GM18511 (cell line): ENCODE measurements around the gene DDX31.
"Not testable (repeated sequence)": the region's sequence is repeated elsewhere in the genome, so short reads cannot be mapped to it uniquely, and the experiment has no call there.

Source experiments
- ATAC-seq: cut with Tn5 transposase; IDR thresholded peaks from one replicate; pipeline ENCODE4 v1.9.1; 2021; ENCODE audit warnings: mild to moderate bottlenecking, moderate library complexity; ENCODE audit not compliant: unreplicated experiment

DDX31 gene

DNA sequence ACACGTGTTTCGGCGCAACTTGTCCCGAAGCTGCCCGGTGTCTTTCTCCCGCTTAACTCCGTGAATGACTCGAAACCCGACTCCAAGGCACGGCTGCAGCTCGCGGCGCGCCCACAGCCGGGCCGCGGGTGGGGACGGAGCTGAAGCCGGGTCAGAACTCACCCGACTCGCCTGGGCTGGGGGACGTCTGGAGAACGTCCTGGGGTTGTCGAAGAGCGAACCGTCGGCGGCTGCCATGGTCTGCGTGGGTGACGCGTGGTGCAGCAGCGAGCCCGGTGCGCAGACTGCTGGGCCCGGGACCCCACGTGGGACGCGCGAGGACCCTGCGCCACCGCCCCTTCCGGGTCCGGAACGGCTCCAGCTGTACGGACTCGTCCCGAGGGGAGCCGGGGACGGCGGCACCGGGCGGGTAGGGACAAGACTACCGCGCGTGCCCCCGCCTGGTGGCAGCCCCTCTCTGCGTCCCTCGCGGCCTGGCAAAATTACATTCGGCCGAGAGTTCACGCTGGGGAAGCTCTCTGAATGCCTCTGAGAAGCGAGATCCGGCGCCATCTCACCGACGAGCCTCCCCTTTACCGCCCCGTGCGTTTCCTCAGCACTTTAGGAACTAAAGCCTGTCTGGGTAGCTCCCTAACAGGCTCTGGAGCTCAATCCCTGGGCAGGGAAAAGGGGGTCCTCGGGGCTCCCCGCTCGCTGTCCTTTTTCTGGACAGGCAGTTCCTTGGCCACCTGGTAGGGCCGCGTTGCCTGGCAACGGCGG is at the start of gene DDX31:
Gene DDX31 (minus strand): TSS at position 286 of the 759 bp plus-strand sequence. CDS start 49 bp downstream, at position 237.
- ATAC-seq: peak; percentile 79

- ATAC-seq: not testable (repeated sequence)
Observed at GRCh38 chr9:132718381-132718928, 48.7 kb upstream of the DDX31 start.

DNA sequence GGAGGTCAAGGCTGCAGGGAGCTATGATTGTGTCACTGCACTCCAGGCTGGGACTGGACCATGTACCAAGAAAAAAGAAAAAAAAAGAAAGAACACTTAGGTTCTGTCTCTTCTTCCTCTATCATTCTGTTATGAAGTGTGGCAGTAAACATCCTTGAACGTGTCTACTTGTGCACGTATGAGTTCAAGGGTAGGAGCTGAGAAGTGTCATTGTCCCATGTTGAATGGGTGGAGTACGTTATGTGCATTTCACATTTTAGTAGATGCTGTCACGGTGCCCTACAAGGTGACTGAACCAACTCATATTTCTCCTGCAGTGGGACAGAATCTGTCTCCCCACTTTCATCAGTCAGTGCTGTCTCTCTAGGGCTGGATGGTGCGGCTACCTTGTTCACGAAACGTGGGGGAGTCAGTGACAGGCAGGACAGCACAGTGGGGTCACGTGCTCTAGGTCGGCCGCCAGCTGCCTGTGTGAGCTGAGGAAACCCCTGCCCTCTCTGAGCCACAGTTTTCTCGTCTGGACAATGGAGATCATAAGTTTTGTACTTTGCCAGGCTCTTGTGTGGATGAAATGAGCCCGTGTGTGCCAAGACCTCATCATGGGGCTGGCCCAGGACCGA is 47.7 kb upstream of the DDX31 start:
- no peak for ATAC-seq

DNA sequence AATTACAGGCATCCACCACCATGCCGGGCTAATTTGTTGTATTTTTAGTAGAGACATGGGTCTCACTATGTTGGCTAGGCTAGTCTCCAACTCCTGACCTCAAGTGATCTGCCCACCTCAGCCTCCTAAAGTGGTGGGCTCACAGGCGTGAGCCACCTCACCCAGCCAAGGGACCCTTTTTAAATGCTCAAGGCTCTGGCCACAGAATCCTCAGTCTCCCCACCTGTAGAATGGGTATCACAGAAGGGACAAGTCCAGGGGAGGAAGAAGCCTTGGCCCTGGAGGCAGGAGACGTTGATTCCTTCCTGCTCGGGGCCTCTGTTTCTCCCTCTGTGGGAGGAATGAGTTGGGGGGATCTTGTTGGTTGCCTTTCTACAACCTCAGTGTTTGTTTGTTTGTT is 46.2 kb upstream of the DDX31 start:
- no peak for ATAC-seq

DNA sequence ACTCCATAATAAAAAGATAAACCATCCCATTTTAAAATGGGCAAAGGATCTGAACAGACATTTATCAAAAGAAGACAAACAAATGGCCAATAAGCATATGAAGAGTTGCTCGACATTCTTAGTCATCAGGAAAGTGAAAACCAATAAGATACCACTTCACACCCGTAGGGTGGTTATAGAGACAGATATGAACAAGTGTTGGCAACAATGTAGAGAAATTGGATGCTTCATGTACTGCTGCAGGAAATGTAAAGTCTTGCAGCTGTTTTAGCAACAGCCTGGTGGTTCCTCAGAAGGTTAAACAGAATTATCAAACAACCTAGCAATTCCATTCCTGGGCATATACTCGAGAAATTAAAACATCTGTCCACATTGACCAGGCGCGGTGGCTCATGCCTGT is 43.0 kb upstream of the DDX31 start:
- ATAC-seq: no peak

GRCh38 chr9:132711846-132712245 is 42.1 kb upstream of the DDX31 start:
- ATAC-seq: no peak

DNA sequence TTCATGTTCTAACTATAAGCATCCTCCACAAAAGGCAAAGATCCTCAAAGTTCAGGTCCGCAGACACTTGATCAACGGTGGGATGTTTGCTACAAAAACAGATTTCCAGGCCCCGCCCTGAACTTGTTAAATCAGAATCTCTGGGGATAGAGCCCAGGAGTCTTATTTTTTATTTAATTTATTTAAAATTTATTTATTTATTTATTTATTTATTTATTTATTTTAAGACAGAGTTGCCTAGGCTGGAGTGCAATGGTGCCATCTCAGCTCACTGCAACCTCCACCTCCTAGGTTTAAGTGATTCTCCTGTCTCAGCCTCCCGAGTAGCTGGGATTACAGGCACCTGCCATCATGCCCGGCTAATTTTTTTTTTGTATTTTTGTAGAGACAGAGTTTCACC is 41.4 kb upstream of the DDX31 start:
- not testable (repeated sequence) for ATAC-seq

- no peak for ATAC-seq
Observed at GRCh38 chr9:132710333-132710732, 40.5 kb upstream of the DDX31 start.

GRCh38 chr9:132708769-132709430 is 39.1 kb upstream of the DDX31 start:
- no peak for ATAC-seq

- ATAC-seq: no peak
Observed at GRCh38 chr9:132708239-132708638, 38.5 kb upstream of the DDX31 start.

DNA sequence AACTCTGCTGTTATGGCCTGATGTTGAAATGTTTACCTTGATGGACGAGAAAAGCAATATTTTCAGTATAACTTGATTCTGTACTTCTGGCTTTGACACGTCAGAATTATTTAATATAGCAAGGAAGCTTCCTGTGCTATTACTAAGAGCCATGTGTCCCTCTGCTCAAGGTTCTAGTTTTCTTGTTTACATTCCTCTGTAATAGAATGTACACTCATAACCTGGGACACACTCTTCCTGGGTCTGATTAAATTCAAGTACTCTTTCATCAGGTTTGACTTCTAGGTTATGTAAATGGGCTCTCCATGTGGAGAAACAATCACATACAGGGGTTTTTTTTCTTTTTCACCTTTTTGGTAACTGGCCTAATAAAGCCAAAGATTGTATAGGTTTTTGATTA is 33.6 kb upstream of the DDX31 start:
- no peak for ATAC-seq

GRCh38 chr9:132702254-132702653 is 32.5 kb upstream of the DDX31 start:
- ATAC-seq: no peak

DNA sequence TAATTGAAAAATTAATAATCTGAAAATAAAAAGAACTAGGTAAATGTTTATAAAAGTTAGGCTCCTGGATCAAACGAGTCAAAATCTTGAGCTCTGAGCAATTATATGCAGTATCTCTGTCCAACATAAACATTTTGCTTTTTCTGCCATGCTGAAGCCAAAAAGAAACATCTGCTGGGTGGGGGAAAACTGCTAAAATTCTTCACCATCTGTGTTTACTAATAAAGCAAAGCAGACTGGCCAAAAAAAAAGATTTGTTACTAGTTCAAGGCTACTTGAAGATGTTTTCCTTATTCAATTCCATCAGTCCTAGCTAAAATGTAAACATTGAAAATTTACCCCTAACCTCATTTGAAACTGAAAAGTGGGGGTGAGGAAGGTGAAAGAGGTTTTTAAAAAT is 30.2 kb upstream of the DDX31 start:
- ATAC-seq: no peak

DNA sequence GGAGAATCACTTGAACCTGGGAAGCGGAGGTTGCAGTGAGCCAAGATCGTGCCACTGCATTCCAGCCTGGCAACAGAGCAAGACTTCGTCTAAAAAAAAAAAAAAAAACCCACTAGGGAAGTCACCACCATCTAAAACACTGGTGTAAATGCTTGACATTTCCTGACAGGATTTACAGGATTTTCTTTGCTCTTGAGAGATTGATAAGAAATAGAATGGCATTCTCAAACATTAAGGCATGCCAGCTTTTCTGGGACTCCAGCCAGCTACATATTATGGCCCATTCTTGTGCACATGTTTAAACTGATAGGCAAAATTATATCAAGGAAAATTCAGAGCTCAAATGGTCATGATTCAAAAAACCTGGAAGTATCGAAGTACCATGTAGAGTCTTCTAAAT is 29.2 kb upstream of the DDX31 start:
- ATAC-seq: no peak

DNA sequence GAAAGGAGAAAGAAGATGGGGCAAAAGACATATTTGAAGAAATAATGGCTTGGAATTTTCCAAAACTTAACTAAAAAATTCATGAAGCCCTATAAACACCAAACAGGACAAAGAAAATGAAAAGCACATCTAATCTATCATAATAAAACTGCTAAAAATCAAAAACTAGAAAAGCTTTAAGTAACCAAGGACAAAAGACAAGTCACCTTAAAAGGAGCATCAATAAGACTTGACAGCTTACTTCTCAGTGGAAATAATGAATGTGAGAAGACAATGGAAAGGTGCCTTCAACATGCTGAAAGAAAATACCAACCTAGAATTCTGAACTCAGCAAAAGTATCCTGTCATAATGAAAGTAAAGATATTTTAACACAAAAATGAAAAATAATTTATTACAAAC is 27.4 kb upstream of the DDX31 start:
- no peak for ATAC-seq

- no peak for ATAC-seq
Observed at GRCh38 chr9:132694144-132694543, 24.4 kb upstream of the DDX31 start.

GRCh38 chr9:132690696-132691095 is 20.9 kb upstream of the DDX31 start:
- ATAC-seq: no peak

GRCh38 chr9:132683873-132684272 is 14.1 kb upstream of the DDX31 start:
- ATAC-seq: no peak

GRCh38 chr9:132681561-132681960 is 11.8 kb upstream of the DDX31 start:
- ATAC-seq: no peak

- ATAC-seq: no peak
Observed at GRCh38 chr9:132679946-132680625, 10.3 kb upstream of the DDX31 start.

GRCh38 chr9:132677976-132678375 is 8.2 kb upstream of the DDX31 start:
- no peak for ATAC-seq
